Tibial nerve (tissue), 4 donors: ENCODE data around the gene CORO2B.

Experiments
- CTCF ChIP-seq, 5 experiments: fragments of 200-600 bp in 3 of 5; fragments of 450-650 bp in 2 of 5; sonication (generic) in 3 of 5; IDR thresholded peaks; one replicate each; pipeline ENCODE4 v1.5.1; 2016 to 2019; ENCODE audit warnings: antibody characterized with exemption in 5 of 5, mild to moderate bottlenecking in 3 of 5, moderate library complexity in 2 of 5
- EP300 ChIP-seq, 2 donors: sonication (generic); formaldehyde crosslinking; IDR thresholded peaks; one replicate each; pipeline ENCODE4 v1.6.1; 2017; ENCODE audit warnings: antibody characterized with exemption in 2 of 2, mild to moderate bottlenecking in 1 of 2
- POLR2A ChIP-seq, 2 donors: fragments of 450-650 bp; IDR thresholded peaks; one replicate each; pipeline ENCODE4 v1.6.1; 2017; ENCODE audit warnings: antibody characterized with exemption in 2 of 2, mild to moderate bottlenecking in 2 of 2, moderate library complexity in 2 of 2

- no peak for TF ChIP-seq CTCF (IDR thresholded peaks at IDR 0.05)
- TF ChIP-seq POLR2A (IDR thresholded peaks at IDR 0.05): no peak
- TF ChIP-seq EP300 (IDR thresholded peaks at IDR 0.05): no peak
Observed at GRCh38 chr15:68763063-68763462, 184.3 kb downstream of the CORO2B start.
